ENCODE results near the gene CLCA1. TPM values are rescaled to one million over a fixed set of nuclear protein-coding genes. Genes with fewer than 3 reads are reported as not detected.

Gene CLCA1
- total RNA-seq, 1 donor from 2014 or later, result not detected

GRCh38 chr1:86470859-86471258, 2.1 kb downstream of the CLCA1 start:
- no peak for DNase-seq (ENCODE audit: extremely low spot score in 2 of 2)
- no peaks in the 10 kb centered on the region for H3K27me3 ChIP-seq
- no peaks in the 10 kb centered on the region for H3K36me3 ChIP-seq
- no peak overlapping the region for H3K4me3 ChIP-seq
- no peaks in the 10 kb centered on the region for H3K9me3 ChIP-seq
- H3K4me1 ChIP-seq, result no peaks in the 10 kb centered on the region
- intact Hi-C loops (cut with DNase I), result no loop called here
- TF ChIP-seq POLR2A (IDR thresholded peaks at IDR 0.05) (no peak), POLR2AphosphoS5 (IDR thresholded peaks at IDR 0.05; ENCODE audit: insufficient read depth in 1 of 2, low read depth in 1 of 2) (no peak), CTCF (IDR thresholded peaks at IDR 0.05) (no peak)
- H3K27ac ChIP-seq, result no peak overlapping the region

GRCh38 chr1:86471291-86471690, 2.6 kb downstream of the CLCA1 start:
- H3K27ac ChIP-seq, result no peak overlapping the region
- H3K36me3 ChIP-seq, result no peaks in the 10 kb centered on the region
- no peak for DNase-seq (ENCODE audit: extremely low spot score in 2 of 2)
- no peaks in the 10 kb centered on the region for H3K9me3 ChIP-seq
- TF ChIP-seq POLR2A (IDR thresholded peaks at IDR 0.05) (no peak), POLR2AphosphoS5 (IDR thresholded peaks at IDR 0.05; ENCODE audit: insufficient read depth in 1 of 2, low read depth in 1 of 2) (no peak), CTCF (IDR thresholded peaks at IDR 0.05) (no peak)
- no peak overlapping the region for H3K4me3 ChIP-seq
- intact Hi-C loops (cut with DNase I), result no loop called here
- no peaks in the 10 kb centered on the region for H3K4me1 ChIP-seq
- H3K27me3 ChIP-seq, result no peaks in the 10 kb centered on the region

- no peak for DNase-seq (ENCODE audit: extremely low spot score in 2 of 2)
- H3K36me3 ChIP-seq, result no peaks in the 10 kb centered on the region
- no peak for TF ChIP-seq POLR2A (IDR thresholded peaks at IDR 0.05)
- no peak for TF ChIP-seq CTCF (IDR thresholded peaks at IDR 0.05)
- no peak for TF ChIP-seq POLR2AphosphoS5 (IDR thresholded peaks at IDR 0.05; ENCODE audit: insufficient read depth in 1 of 2, low read depth in 1 of 2)
- no peaks in the 10 kb centered on the region for H3K27me3 ChIP-seq
- no peak overlapping the region for H3K27ac ChIP-seq
- H3K4me1 ChIP-seq, result peaks cover 5% of the 10 kb centered on the region
- intact Hi-C loops (cut with DNase I), result no loop called here
- H3K9me3 ChIP-seq, result no peaks in the 10 kb centered on the region
- no peak overlapping the region for H3K4me3 ChIP-seq
Measured at GRCh38 chr1:86472152-86472551, 3.4 kb downstream of the CLCA1 start.

DNA sequence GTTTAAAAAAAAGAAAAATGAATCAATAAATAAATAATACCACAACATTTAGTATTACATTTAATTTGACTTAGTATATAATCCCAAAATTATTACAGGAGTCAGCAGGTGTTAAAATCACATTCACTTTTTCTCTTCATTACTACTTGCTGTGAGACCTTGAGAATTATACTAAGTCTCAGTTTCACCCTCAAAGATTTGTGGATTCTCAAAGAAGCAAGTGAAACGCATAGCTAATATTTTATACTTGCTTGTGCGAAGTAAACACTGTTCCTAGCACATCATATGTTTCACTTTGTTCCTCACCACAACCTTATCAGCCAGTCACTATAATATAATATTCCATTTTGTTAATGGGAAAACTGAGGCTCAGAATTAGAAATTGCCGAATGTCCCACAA, 4.0 kb downstream of the CLCA1 start:
- no peak overlapping the region for H3K27ac ChIP-seq
- H3K27me3 ChIP-seq, result no peaks in the 10 kb centered on the region
- intact Hi-C loops (cut with DNase I), result no loop called here
- no peaks in the 10 kb centered on the region for H3K36me3 ChIP-seq
- H3K4me3 ChIP-seq, result no peak overlapping the region
- TF ChIP-seq CTCF (IDR thresholded peaks at IDR 0.05), result no peak
- H3K9me3 ChIP-seq, result no peaks in the 10 kb centered on the region
- peaks cover 8% of the 10 kb centered on the region for H3K4me1 ChIP-seq
- no peak for DNase-seq (ENCODE audit: extremely low spot score in 2 of 2)

GRCh38 chr1:86477256-86477655, 8.5 kb downstream of the CLCA1 start:
- no peak for DNase-seq (ENCODE audit: extremely low spot score in 2 of 2)
- TF ChIP-seq POLR2AphosphoS5 (IDR thresholded peaks at IDR 0.05; ENCODE audit: insufficient read depth in 1 of 2, low read depth in 1 of 2) (no peak), POLR2A (IDR thresholded peaks at IDR 0.05) (no peak), CTCF (IDR thresholded peaks at IDR 0.05) (no peak)
- Histone ChIP-seq H3K9me3 (no peaks in the 10 kb centered on the region), H3K4me3 (peak overlapping the region in 1 of 2 donors; percentile 0), H3K27me3 (no peaks in the 10 kb centered on the region), H3K36me3 (no peaks in the 10 kb centered on the region), H3K27ac (no peak overlapping the region), H3K4me1 (peaks cover 14% of the 10 kb centered on the region)
- intact Hi-C loops (cut with DNase I), result no loop called here

All from vagina (tissue), 2 donors.